ENCODE results near the gene FNDC10.
A peak's percentile ranks its signal among the peaks of the same experiment; 100 is the strongest.

The FNDC10 gene

GRCh38 chr1:1631782-1632420, 32.0 kb upstream of the FNDC10 start, which contains the start of gene MMP23B:
TSS of gene MMP23B (plus strand) at chr1:1632173. CDS start at chr1:1632219, 46 bp downstream.
- peaks cover 19% of the 10 kb centered on the region for H3K27me3 Mint-ChIP-seq (ENCODE audit: low read depth, poor library complexity)
- DNase-seq: peak; percentile 67
- no peaks in the 10 kb centered on the region for H3K36me3 Mint-ChIP-seq (ENCODE audit: low read depth)
- TF ChIP-seq CTCF (IDR thresholded peaks at IDR 0.05): no peak
- no peak within 1 kb of the TSS for H3K27ac Mint-ChIP-seq
- peak within 1 kb of the TSS; percentile 56 for H3K4me3 Mint-ChIP-seq
- H3K9me3 Mint-ChIP-seq: no peaks in the 10 kb centered on the region
- H3K4me1 Mint-ChIP-seq: no peaks in the 10 kb centered on the region

DNA sequence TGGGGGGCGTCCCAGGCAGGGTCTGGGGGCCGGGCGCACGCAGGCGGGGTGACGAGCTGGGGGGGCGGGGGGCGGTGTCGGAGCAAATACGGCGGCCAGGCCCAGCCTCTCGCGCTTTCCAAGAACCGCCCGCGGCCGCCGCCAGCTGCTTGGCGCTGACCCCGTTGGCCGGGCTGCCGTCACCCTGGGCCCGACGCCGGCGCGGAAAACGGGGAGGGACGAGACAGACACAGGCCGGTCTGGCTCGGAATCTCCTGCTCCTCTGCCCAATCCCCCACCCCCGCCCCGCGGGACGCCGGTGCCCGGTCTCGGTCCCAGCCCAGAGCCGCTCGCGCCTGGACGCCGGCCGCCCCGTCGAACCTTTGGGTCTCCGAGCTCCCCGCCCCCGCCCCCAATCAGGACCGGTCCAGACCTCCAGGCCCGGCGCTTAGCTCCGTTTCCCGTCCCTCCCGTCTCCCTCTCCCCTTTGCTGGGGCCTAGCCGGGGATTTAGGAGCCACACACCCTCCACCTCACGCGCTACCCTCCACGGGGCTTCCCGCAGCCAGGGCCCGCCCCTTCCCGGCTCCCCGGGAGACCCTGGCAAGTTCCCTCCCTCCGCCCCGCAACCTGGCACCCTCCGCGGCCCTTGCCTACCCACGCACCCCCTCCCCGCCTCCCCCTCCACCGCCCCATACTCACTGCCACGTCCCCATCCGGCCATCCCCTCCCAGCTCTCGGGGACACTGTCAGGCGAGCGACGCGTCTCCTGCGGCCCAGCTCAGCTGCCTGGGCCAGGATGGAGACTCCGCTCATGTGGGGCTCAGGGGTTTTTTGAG, 31.2 kb upstream of the FNDC10 start:
- H3K27ac Mint-ChIP-seq: no peak overlapping the region
- no peak for TF ChIP-seq CTCF (IDR thresholded peaks at IDR 0.05)
- H3K9me3 Mint-ChIP-seq: no peaks in the 10 kb centered on the region
- H3K4me1 Mint-ChIP-seq: no peaks in the 10 kb centered on the region
- peaks cover 19% of the 10 kb centered on the region for H3K27me3 Mint-ChIP-seq (ENCODE audit: low read depth, poor library complexity)
- H3K4me3 Mint-ChIP-seq: peak overlapping the region; percentile 30
- peak; percentile 48 for DNase-seq
- H3K36me3 Mint-ChIP-seq (ENCODE audit: low read depth): no peaks in the 10 kb centered on the region

GRCh38 chr1:1630191-1630964, 30.4 kb upstream of the FNDC10 start:
- Mint-ChIP-seq H3K9me3 (no peaks in the 10 kb centered on the region), H3K4me3 (peak overlapping the region; percentile 63), H3K27ac (no peak overlapping the region), H3K36me3 (ENCODE audit: low read depth) (no peaks in the 10 kb centered on the region), H3K27me3 (ENCODE audit: low read depth, poor library complexity) (peaks cover 19% of the 10 kb centered on the region), H3K4me1 (no peaks in the 10 kb centered on the region)
- peak; percentile 77 for DNase-seq
- no peak for TF ChIP-seq CTCF (IDR thresholded peaks at IDR 0.05)

DNA sequence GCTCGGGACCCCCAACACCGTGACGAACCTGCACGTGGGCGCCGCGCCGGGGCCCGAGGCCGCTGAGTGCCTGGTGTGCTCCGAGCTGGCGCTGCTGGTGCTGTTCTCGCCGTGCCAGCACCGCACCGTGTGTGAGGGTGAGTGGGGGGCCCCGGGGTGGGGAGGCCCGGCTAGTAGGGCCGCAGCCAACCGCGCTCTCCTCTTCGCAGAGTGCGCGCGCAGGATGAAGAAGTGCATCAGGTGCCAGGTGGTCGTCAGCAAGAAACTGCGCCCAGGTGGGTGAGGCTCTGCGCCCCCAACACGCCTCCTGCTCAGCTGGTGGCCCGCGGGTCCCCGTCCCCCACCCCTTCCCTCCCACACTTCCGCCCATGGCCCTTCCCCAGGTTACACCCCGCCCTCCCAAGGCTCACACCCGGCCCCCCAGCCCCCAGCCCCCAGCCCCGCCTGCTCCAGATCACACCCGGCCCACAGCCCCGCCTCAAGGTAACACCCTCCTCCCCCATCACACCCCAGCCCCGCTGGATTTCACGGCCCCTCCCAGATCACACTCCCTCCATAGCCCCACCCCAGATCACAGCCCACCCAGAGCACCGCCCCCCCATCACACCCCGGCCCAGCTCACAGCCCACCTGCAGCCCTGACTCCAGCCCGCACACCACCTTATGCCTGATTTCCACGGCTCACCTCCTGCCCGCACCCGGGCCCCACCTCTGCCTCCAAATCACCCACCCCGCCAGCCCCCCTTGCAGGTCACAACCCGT, 29.7 kb upstream of the FNDC10 start:
- H3K4me3 Mint-ChIP-seq: no peak overlapping the region
- H3K27me3 Mint-ChIP-seq (ENCODE audit: low read depth, poor library complexity): peaks cover 19% of the 10 kb centered on the region
- H3K9me3 Mint-ChIP-seq: no peaks in the 10 kb centered on the region
- no peak overlapping the region for H3K27ac Mint-ChIP-seq
- no peaks in the 10 kb centered on the region for H3K36me3 Mint-ChIP-seq (ENCODE audit: low read depth)
- no peaks in the 10 kb centered on the region for H3K4me1 Mint-ChIP-seq
- DNase-seq: no peak
- TF ChIP-seq CTCF (IDR thresholded peaks at IDR 0.05): no peak

DNA sequence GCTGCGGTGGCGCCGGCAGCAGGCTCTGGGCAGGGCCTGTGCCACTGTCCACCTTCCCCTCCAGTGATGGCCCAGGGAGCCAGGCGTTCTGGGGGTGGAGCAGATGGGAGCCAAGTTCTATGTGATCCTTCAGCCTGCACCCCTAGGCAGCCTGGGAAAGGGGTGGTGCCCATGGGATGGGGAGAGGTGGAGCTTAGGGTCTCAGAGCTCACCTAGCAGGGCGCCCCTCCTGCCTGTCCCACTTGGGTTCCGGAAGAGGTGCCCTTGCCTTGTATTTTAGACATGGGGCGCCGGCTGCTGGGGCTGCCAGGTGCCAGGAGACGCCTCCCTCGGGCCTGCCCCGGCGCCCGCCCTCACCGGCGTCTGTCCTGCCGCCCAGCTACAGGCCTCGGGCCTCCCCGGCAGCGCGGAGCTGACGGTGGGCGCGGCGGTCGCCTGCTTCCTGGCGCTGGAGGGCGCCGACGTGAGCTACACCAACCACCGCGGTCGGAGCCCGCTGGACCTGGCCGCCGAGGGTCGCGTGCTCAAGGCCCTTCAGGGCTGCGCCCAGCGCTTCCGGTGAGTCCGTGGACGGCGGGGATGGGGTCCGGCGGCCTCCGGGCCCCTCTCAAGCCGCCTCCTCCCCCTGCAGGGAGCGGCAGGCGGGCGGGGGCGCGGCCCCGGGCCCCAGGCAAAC, 29.0 kb upstream of the FNDC10 start:
- H3K4me1 Mint-ChIP-seq: no peaks in the 10 kb centered on the region
- no peaks in the 10 kb centered on the region for H3K36me3 Mint-ChIP-seq (ENCODE audit: low read depth)
- TF ChIP-seq CTCF (IDR thresholded peaks at IDR 0.05): no peak
- no peak for DNase-seq
- no peak overlapping the region for H3K4me3 Mint-ChIP-seq
- H3K27ac Mint-ChIP-seq: no peak overlapping the region
- H3K27me3 Mint-ChIP-seq (ENCODE audit: low read depth, poor library complexity): peaks cover 19% of the 10 kb centered on the region
- no peaks in the 10 kb centered on the region for H3K9me3 Mint-ChIP-seq

Measured in nephron progenitor cell (in vitro differentiated cells).